A204.1 (cell line): ENCODE data around the gene ZMAT5.

Source experiments
- FAIRE-seq: peaks from 2 replicates; lab custom pipeline; 2012; peaks lifted over from hg19 to GRCh38; lab: Jason Lieb, UNC

Gene ZMAT5

DNA sequence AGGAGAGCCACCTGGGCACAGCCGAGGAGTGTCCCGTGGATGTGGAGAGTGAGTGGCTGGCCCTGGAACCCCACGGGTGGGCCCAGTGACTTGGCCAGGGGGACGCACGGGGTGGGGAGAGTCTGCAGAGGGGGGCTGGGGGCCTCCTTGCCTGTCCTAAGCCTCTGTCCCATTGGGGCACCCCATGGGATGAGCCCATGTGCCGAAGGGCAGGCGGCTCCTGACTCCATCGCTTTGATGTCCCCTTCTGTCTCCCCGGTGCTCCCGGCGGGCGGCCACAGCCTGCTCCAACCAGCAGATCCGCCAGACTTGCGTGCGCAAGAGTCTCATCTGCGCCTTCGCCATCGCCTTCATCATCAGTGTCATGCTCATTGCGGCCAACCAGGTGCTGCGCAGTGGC is 37.6 kb downstream of the ZMAT5 start:
- FAIRE-seq: no peak

DNA sequence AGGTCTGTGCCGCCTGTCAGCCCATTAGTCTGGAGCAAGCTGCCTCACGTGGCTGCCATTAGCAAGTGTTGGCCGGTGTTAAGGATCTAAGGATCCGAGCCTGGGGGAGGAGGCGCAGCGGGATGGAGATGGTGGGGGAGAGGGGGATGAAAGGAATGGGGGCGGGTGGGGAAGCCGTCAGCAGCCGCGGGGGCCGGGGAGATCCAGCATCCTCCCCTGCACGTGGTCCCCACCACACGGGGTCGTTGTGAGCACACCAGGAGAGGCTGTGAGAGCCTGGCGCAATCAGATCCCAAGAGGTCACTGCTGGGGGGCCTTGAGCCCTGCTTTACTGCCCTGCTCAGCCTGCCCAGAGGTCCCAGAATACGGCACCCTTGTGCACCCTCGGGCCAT is 39.7 kb downstream of the ZMAT5 start:
- no peak for FAIRE-seq

DNA sequence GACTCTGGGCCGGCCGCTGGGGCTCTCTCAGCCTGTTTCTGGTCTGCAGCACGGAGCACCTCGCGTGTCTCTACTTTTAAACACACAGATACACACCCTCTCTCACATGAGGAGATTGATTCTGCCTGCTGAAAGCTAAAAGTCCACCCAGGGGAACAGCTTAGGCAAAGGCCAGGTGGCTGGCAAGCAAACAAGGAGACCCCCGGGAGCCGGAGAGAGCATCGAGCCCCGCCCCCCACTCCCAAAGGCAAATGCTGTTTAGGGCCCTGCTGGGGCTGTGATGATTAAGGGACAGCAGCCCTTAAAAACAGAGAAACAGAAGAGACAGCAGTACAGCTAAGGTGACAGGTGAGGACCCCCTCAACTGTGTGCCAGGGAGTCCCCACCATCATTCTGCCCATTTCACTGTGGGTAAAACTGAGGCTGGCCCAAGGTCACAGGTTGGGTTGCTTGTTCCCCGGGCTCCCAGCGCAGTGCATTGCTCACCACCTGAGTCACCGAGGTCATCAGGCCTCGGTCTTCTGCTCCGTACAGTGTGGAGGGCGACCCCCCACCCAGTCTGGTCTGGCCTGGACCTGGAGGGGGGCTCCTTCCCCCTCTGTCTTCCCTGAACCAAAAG is 40.2 kb downstream of the ZMAT5 start:
- FAIRE-seq: no peak

DNA sequence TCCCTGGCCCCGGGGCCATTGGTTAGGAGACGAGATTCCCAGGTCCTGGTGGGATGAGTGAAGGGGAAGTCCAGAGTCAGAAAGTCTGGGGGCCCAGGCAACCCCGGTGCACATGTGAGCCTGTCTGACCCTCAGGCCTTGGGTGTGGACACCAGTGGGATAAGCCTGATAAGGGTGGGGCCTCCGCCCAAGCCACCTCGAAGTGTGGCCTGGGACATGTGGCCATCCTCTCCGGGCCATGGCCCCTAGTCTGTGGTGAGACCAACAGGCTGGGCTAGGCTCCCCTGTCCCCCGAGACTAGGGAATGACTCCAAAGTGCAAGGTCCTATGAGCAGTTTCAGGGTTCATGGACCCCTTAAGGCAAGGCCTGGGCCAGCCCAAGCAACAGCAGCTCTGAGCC is 40.7 kb downstream of the ZMAT5 start:
- no peak for FAIRE-seq

DNA sequence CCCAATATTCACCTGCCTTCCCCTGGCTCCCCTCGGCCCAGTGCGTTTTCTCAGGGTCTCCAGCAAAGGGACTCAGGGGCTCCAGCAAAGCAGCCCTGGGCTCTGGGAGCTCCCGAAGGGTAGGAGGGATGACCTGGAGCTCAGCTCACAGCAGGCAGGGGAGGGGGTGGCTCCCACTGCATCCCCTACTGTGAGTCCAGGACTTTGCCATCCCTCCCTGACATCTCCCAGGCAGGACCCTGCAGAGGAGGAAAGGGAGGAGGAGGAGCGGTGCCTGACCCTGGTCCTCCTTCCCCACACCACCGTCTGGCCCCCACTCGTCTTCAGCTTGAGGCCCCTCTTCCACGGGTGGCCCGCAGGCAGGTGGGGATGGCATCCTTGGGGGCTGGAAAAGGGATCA is 42.0 kb downstream of the ZMAT5 start:
- no peak for FAIRE-seq

DNA sequence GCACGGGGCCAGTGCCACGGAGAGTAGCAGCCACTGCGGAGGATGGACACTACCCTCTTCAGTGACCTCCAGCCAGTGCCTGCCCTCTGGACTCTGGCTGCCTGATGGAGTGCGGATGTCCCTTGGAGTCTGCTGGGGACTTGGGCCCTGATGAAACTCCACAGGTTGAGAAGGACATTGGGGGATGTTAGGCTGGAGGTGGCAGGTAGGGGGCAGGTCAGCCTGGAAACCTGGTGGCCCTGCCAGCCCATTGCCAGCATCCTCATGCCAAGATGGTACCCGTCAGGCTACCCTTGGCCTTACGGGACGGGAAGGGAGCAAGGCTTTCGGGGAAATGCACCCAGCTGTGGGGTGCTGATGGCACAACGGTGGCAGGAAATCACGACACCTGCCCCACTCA is 43.0 kb downstream of the ZMAT5 start:
- no peak for FAIRE-seq

DNA sequence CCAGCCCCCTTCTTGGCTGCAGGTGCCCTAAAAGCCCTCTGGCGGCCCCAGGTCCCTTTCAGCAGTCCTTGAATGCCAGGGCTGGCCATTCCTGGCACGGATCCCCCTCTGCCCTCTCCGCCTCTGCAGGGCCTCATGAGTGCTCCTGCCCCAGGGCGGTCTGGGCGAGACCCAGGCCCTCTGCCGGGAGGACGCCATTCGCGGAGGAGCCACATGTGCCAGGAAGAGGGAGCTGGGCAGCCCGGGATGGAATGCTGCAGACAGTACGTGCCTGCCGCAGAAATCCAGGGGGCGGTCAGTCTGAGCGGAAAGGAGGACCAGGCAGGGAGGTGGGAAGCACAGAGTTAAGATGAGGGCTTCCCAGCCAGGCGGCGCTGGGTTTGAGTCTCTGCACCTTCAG is 44.2 kb downstream of the ZMAT5 start:
- no peak for FAIRE-seq

DNA sequence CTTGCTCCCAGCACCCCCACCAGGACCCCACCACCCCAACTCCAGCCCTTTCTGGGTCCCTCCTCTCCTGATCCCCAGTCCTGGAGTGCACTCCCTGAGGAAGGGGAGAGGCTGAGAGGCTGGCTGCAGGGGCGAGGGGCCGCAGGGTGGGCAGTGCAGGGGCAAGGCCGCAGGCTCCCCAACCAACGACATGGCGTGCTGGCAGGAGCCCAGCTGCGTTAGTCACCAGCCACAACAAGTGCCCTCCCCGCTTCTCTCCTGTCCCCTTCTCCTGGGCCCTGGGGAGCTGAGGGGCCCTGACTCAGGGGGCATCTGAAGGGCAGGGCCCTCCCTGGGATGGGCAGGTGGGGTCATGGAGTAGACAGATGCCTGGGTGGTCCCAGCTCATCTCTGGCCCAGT is 44.7 kb downstream of the ZMAT5 start:
- no peak for FAIRE-seq

DNA sequence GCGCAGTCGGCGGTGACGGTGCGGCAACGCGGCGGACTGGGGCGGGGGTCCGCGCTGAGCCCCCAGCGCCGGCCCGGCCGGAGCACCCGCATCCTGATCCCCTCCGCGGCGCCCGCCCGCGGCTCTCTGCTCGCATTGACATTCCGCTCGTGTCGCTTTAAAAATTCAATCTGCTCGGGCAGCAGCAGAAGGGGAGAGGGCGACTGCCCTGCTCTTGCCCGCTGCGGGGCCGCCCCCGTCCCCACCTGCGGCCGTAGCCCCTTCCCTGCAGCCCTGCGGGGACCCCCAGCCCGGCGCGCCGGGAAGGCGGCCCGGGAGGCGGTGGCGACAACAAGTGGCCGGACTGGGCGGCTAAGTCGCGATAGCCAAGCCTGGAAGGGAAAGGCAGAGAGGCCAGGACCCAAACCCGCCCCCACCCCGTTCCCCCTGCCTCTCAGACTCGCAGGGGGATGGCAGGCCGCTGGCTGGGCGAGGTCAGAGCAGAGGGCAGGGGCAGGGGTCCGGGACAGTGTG is 45.9 kb downstream of the ZMAT5 start:
- FAIRE-seq: no peak

DNA sequence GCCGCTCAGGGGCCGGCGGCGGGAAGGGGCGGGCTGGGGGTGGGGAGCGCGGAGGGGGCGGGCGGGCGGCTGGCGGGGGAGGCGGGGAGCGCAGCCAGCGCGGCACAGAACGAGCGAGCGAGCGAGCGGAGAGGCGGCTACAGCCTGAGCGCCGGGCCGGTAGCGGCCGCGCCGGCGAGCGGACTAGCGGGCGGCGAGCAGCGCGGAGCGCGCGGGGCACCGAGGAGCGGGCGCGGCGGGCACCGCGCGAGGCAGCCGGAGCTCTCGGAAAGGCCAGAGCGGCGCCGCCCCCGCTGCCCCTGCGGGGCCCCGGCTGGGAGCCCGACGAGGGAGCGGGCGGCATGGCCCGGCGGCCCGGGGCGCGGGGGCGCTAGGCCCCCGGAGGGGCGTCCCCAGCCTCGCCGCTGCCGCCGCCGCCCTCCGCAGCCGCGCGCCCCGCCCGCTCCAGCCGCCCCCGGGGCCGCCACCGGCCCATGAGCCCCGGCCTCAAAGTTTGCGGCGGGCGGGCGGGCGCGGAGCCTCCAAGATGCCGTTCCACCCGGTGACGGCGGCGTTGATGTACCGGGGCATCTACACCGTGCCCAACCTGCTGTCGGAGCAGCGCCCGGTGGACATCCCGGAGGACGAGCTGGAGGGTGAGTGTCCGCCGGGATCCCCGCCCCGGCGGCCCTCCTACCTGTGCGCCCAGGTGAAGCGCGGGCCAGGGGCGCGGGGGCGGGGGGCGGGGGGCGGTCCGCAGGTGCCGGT is 46.7 kb downstream of the ZMAT5 start, which contains the start of gene CABP7:
CABP7 (plus strand) TSS at position 105 of the 747 bp plus-strand sequence; CDS start at position 527, 422 bp downstream.
- no peak for FAIRE-seq

DNA sequence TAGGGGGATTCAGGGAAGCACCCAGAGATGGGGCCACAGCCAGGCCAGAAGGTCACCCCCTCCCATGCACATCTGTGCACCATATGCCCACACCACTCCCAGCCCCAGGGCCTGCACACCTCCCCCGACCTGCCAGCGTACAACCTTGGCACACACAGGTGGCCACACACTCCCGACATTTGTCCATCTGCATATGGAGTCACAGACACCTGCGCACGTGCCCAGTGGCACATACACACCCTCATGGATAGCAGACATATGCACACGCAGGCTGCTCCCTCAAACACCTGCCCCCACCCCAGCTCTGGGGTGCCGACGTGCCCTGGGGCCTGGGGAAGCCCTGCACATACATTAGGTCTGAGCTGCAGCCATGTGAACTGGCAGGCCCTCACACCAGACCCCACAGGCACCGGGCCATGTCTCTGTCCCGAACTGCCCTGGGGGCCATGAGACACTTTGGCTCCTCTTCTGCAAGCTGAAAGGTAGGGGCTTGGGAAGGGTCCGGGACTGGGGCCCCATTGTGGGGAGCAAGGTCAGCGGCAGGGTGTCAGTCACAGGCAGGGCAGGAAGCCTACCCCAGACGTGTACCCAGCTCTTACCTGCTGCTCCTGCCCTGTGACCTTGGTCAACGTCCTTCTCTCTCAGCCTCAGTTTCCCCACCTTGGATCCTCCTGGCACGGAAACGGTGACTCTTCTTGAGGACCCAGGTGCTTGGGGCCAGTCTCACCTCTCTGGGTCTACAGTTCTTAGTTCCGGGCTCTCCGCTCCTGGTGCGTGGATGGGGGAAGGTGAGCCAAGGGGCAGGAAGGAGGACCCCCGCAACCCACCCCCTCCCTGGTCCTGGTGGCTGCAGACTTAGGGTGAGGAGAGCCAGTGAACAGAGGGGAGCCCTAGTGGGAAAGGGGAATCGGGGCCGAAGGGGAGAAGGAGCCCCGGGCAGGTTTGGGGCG is 47.6 kb downstream of the ZMAT5 start:
- FAIRE-seq: no peak

DNA sequence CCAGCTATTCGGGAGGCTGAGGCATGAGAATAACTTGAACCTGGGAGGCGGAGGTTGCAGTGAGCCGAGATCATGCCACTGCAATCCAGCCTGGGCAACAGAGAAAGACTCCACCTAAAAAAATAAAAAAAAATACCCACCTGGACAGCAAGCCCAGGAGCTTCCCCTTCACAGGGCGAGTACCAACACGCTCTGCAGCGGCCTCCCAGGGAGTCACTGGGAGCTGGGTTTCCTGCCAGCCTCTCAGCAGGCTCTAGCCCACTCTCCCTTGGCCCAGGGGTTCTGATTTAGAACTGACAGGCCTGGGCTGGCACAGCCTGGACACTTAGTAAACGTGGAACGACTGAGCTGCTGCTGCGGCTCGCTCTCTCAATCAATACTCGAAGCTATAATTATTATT is 49.0 kb downstream of the ZMAT5 start:
- FAIRE-seq: no peak

DNA sequence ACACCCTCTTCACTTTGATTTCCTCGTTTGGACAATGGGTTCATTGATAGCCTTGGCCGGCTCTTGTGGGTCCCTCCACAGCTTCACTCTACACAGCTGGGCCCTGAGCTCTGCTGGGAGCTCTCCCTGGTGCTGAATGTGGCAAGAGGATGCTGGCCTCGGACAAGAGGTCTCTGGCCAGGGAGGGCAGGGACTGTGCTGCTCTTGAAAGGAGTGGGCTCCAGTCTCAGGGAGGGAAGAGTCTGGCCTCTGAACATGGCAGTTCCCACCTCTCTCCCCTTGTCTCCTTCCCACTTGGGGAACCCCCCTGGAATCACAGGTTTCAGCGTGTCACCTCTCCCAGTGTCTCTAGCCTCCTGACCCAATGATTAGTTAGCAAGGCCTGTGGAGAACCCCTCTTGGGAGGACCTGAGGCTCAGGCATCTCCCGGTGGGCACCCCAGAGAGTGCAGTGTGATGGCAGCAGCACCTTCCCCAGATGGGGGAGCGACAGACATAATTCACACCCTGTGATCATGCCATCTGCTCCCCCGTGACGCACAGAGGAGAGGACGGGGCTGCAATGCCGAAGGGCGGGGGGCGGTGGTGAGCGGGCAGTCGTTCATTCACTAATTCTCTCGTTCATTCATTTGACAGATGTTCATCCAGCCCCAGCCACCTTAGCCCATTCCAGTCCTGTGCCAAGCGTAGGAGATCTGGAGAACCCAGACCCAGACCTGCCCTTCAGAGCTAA is 49.8 kb downstream of the ZMAT5 start:
- no peak for FAIRE-seq

DNA sequence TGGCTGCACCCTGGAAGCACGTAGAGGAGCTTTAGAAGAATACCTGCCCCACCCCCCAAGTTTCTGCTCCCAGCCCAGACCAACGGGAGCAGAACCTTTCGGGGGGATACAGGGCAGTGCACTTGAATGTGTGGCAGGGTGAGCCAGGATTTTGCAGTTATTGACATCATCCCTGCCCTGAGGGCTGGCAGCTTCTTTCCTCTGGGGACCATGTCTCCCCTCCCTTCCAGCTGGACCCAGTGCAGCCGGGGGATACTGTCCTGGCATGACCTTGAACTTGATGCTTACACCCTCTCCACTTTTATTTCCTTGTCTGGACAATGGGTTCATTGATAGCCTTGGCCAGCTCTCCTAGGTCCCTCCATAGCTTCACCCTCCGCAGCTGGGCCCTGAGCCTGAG is 51.1 kb downstream of the ZMAT5 start:
- FAIRE-seq: no peak

DNA sequence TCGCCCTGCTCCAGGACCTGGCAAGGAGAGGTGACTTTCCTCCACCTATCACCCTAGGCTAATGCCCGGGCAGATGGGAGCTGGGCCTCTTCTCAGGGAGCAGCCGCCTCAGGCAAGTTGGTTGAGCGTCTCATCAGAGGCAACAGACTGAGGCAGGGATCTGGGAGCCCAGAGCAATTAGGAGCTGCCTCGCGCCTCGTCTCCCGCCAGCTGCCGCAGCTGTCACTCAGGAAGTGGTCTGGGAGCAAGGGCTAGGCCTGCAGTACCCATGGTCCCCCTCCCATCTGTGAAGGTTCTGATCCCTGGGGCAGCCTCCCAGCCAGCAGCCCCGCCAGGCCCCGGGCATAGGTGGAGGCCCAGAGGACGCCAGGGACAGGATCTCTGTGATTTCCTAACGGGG is 51.6 kb downstream of the ZMAT5 start:
- no peak for FAIRE-seq

DNA sequence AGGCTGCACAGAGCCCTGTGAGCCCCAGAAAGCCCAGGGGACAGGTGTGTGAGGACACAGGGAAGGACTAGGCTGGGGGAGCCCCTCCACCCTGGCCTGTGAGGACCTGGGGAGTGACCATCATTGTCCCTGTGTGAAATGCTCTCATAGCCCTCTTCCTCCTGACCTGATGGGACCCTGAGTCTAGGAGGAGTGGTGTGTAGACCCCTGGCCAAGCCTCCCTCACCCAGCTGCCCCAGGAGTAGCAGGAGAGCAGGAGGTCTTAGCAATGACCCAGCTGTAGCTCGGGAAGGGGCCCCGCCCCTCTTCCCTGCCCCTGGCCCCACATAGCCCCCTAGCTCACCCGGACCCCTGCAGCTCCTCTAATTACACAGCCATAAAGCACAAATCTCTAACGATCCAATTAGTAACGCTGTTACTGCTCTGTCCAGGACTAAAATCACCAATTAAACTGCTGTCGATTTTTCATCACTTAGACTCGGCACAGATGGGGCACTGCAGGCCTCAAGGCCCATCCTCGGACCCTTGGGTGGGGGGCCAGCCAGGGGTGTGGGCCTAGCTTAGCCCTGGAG is 53.6 kb downstream of the ZMAT5 start:
- FAIRE-seq: no peak

DNA sequence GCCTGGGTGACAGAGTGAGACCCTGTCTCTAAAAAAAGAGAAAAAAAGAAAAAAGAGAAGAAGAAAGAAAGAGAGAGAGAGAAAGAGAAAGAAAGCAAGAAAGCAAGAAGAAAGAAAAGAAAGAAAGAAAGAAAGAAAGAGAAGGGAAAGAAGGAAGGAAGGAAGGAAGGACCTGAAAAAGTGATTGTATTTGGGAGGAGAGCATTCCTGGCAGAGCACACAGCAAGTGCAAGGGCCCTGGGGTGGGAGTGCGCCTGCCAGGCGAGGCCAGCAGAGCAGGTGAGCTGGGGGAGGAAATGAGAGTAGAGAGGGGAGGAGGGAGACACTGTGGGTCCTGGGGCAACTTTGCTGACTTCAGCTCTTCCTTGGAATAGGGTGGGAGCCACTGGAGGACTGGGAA is 54.7 kb downstream of the ZMAT5 start:
- FAIRE-seq: no peak

DNA sequence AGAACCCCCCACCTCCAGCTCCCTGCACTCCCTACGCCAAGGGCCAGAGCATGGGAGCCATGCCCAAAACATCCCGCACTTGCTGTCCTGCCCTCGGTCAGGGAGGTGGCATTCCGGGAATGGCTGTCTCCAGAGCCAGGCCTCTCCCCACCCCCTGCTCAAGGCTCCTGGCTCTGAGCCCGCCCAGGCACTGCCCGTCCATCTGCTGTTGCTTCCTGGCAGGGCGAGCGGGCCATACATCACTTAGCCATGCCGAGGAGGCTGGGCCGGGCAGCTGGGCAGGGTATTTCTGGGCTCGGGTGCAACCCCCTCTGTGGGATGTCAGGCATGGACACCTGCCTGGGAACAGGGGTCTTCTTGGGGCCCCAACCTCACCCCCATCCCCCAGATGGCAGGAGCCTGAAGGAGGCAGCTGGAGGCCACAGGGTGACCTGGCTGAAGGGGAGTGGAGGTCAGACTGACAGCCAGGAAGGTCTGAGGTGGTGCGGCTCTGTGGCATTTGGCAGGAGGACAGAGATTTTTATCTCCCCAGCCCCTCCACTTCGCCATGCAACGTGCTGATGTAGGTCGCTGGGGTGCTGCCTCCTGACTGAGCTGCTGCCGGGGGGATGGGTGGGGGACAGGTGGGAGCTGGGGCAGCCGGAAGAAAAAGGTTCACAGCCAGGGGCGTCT is 55.7 kb downstream of the ZMAT5 start:
- FAIRE-seq: no peak

DNA sequence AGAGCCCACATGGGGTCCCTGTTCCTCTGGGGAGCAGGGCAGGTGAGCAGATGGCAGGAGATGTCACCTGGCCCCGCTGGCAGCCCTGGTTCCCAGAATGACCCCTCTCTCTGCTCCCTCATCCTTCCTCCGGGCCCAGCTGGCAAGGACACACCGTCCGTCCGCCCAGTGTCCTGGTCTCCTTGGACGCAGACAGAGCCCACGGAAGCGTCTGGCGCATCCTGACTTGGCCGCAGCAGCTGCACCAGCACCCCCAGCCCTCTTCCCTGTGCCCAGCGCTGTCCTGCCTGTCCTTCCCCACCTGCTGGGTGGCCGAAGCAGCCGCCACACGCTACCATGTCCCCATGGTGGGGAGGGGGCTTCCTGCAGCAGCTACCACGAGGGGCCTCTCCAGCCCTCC is 56.6 kb downstream of the ZMAT5 start:
- no peak for FAIRE-seq

DNA sequence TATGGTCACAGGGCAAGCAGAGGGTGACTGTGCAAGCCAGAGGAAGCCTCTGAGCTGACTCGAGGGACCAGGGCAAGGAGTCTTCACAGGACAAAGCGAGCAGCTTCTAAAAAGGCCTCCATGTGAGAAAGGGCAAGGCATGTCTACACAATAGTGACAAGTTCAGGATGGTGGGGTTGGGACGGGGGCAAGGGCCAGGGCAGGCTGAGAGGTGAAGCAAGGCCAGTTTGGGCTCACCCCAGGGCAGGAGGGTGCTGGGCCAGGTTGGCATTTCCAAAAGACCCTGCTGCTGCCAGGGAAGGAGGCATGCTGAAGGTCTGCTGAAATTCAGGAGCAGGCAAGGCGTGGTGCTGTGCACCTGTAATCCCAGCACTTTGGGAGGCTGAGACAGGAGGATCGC is 59.3 kb downstream of the ZMAT5 start:
- no peak for FAIRE-seq

DNA sequence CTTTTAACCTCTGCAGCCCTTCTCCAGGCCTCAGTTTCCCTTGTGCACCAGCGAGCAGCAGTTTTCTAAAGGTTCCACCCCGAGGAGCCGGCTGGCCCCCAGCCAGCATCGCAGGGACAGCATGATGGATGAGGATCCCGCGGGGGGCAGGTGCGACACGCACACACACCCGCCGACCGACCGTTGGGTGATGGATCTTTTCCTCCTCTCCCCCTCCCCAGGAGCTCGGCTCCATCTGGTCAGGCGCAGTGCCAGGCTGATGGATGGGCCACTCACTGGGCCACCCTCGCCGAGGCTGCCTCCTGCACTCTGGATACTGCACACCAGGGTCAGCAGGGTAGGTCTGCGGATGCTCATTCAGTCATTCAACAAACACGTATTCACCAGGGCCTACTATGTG is 59.8 kb downstream of the ZMAT5 start:
- FAIRE-seq: no peak
